ENCODE measurements around the gene PLXNA2.

DNA sequence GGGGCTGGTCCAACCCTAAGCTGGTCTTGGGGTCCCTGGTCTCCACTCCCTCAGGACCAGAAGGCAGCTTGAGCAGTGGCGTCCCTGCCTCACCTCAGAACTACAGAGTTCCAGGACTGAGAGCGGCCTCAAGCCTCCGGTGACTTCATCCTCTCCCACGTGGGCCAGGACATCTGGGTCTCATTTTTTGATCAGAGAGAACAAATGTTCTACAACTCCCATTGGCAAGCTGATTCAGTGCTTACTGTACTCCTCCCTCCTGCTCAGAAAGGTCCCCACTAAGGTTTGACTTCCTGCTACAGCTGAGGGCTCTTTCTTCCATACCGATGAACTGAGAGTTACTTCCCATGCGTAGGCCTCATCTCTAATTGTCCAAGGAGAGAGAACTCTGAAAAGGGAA is 78.5 kb downstream of the PLXNA2 start:
- TF ChIP-seq, protein P1, sequence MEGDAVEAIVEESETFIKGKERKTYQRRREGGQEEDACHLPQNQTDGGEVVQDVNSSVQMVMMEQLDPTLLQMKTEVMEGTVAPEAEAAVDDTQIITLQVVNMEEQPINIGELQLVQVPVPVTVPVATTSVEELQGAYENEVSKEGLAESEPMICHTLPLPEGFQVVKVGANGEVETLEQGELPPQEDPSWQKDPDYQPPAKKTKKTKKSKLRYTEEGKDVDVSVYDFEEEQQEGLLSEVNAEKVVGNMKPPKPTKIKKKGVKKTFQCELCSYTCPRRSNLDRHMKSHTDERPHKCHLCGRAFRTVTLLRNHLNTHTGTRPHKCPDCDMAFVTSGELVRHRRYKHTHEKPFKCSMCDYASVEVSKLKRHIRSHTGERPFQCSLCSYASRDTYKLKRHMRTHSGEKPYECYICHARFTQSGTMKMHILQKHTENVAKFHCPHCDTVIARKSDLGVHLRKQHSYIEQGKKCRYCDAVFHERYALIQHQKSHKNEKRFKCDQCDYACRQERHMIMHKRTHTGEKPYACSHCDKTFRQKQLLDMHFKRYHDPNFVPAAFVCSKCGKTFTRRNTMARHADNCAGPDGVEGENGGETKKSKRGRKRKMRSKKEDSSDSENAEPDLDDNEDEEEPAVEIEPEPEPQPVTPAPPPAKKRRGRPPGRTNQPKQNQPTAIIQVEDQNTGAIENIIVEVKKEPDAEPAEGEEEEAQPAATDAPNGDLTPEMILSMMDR (IDR thresholded peaks at IDR 0.05), result no peak
- TF ChIP-seq POLR2AphosphoS5 (IDR thresholded peaks at IDR 0.05), result peak; percentile 7
